Esophagus (tissue), 2 donors: Measurements from ENCODE around the gene SLCO4A1. TPM values are rescaled to one million over a fixed set of nuclear protein-coding genes. Genes with fewer than 3 reads are reported as not detected.

ENCODE experiments used
- H3K27ac ChIP-seq, 2 donors: one replicate each; pipeline ENCODE4 v1.5.1; 2013; ENCODE audit warnings: low read depth in 2 of 2, mild to moderate bottlenecking in 2 of 2, inconsistent platforms in 1 of 2, low read length in 1 of 2, moderate library complexity in 1 of 2
- H3K27me3 ChIP-seq, 2 donors: one replicate each; pipeline ENCODE4 v1.6.1; 2013; ENCODE audit warnings: low read length in 2 of 2, control low read depth in 1 of 2, mild to moderate bottlenecking in 1 of 2; ENCODE audit not compliant: insufficient read depth in 2 of 2, control insufficient read depth in 1 of 2
- H3K36me3 ChIP-seq, 2 donors: one replicate each; pipeline ENCODE4 v1.6.1; 2013; ENCODE audit warnings: low read length in 1 of 2; ENCODE audit not compliant: control insufficient read depth in 2 of 2, insufficient read depth in 2 of 2
- H3K4me1 ChIP-seq, 2 donors: one replicate each; pipeline ENCODE4 v1.6.1; 2013; ENCODE audit warnings: low read length in 1 of 2; ENCODE audit not compliant: control insufficient read depth in 2 of 2, insufficient read depth in 2 of 2
- H3K4me3 ChIP-seq, 2 donors: one replicate each; pipeline ENCODE4 v1.5.1; 2013; ENCODE audit warnings: low read length in 2 of 2, mild to moderate bottlenecking in 2 of 2, low read depth in 1 of 2, moderate library complexity in 1 of 2
- H3K9me3 ChIP-seq, 2 donors: one replicate each; pipeline ENCODE4 v1.6.1; 2013; ENCODE audit warnings: mild to moderate bottlenecking in 2 of 2, low read depth in 1 of 2, low read length in 1 of 2, moderate library complexity in 1 of 2; ENCODE audit not compliant: control insufficient read depth in 2 of 2, insufficient read depth in 1 of 2
- WGBS, 2 donors: extraction: QIAGEN DNeasy Blood & Tissue Kit; methylation state at CpG; one replicate each; pipeline ENCODE4 v1.1.7; 2013; 5-methylcytosine and 5-hydroxymethylcytosine counted together
- polyA plus RNA-seq, 2 donors: library from polyadenylated mRNA; stranded (reverse); fragments of 200-250 nt; gene quantifications; one replicate each; pipeline ENCODE4 v1.2.3, GENCODE V29; 2013
- donor health status: healthy with polysubstance abuse.
- donor health status: Bipolar disorder and iron deficiency.

Gene SLCO4A1
- polyA plus RNA-seq, 2 donors: 12.5 to 29.3 TPM

- peaks cover 0 to 1% of the 10 kb centered on the region in 2 donors for H3K9me3 ChIP-seq
- H3K27me3 ChIP-seq: peaks cover 3% of the 10 kb centered on the region in 2 donors
- no peak overlapping the region for H3K4me3 ChIP-seq
- H3K27ac ChIP-seq: no peak overlapping the region
- peaks cover 0 to 3% of the 10 kb centered on the region in 2 donors for H3K4me1 ChIP-seq
- H3K36me3 ChIP-seq: no peaks in the 10 kb centered on the region
- WGBS, 2 donors: 92 to 93% methylated on average over 10 of the region's 10 CpGs
Observed at GRCh38 chr20:62714006-62714405, 71.7 kb downstream of the SLCO4A1 start.

- H3K27me3 ChIP-seq: peaks cover 0 to 3% of the 10 kb centered on the region in 2 donors
- 90 to 92% methylated on average over 6 of the region's 6 CpGs for WGBS, 2 donors
- no peak overlapping the region for H3K27ac ChIP-seq
- H3K9me3 ChIP-seq: peaks cover 0 to 1% of the 10 kb centered on the region in 2 donors
- no peak overlapping the region for H3K4me3 ChIP-seq
- peaks cover 0 to 3% of the 10 kb centered on the region in 2 donors for H3K4me1 ChIP-seq
- no peaks in the 10 kb centered on the region for H3K36me3 ChIP-seq
Observed at GRCh38 chr20:62714799-62715198, 72.5 kb downstream of the SLCO4A1 start.

- H3K9me3 ChIP-seq: peaks cover 0 to 1% of the 10 kb centered on the region in 2 donors
- WGBS, 2 donors: 76 to 84% methylated on average over 10 of the region's 10 CpGs
- no peaks in the 10 kb centered on the region for H3K36me3 ChIP-seq
- H3K27me3 ChIP-seq: peaks cover 0 to 3% of the 10 kb centered on the region in 2 donors
- H3K4me1 ChIP-seq: peaks cover 0 to 3% of the 10 kb centered on the region in 2 donors
- H3K4me3 ChIP-seq: no peak overlapping the region
- no peak overlapping the region for H3K27ac ChIP-seq
Observed at GRCh38 chr20:62715201-62715600, 72.9 kb downstream of the SLCO4A1 start.

GRCh38 chr20:62716198-62716940 is 74.1 kb downstream of the SLCO4A1 start:
- Histone ChIP-seq H3K27ac (no peak overlapping the region), H3K9me3 (peaks cover 0 to 1% of the 10 kb centered on the region in 2 donors), H3K4me1 (peaks cover 0 to 3% of the 10 kb centered on the region in 2 donors), H3K27me3 (no peaks in the 10 kb centered on the region), H3K36me3 (no peaks in the 10 kb centered on the region), H3K4me3 (no peak overlapping the region)
- WGBS, 2 donors: 59 to 69% methylated on average over 30 of the region's 30 CpGs

GRCh38 chr20:62716941-62717310 is 74.6 kb downstream of the SLCO4A1 start:
- Histone ChIP-seq H3K36me3 (no peaks in the 10 kb centered on the region), H3K27me3 (no peaks in the 10 kb centered on the region), H3K9me3 (no peaks in the 10 kb centered on the region), H3K27ac (no peak overlapping the region), H3K4me1 (no peaks in the 10 kb centered on the region), H3K4me3 (no peak overlapping the region)
- WGBS, 2 donors: 84 to 88% methylated on average over 11 of the region's 11 CpGs

GRCh38 chr20:62717933-62718332 is 75.6 kb downstream of the SLCO4A1 start:
- H3K4me1 ChIP-seq: no peaks in the 10 kb centered on the region
- H3K36me3 ChIP-seq: no peaks in the 10 kb centered on the region
- H3K27me3 ChIP-seq: peaks cover 0 to 3% of the 10 kb centered on the region in 2 donors
- no peak overlapping the region for H3K27ac ChIP-seq
- WGBS, 2 donors: 52 to 54% methylated on average over 18 of the region's 18 CpGs
- H3K4me3 ChIP-seq: no peak overlapping the region
- H3K9me3 ChIP-seq: peaks cover 0 to 6% of the 10 kb centered on the region in 2 donors

- peaks cover 0 to 3% of the 10 kb centered on the region in 2 donors for H3K27me3 ChIP-seq
- 66 to 71% methylated on average over 12 of the region's 12 CpGs for WGBS, 2 donors
Observed at GRCh38 chr20:62718546-62718945, 76.2 kb downstream of the SLCO4A1 start.

GRCh38 chr20:62719250-62719935 is 77.1 kb downstream of the SLCO4A1 start:
- 79 to 81% methylated on average over 12 of the region's 12 CpGs for WGBS, 2 donors
- H3K27me3 ChIP-seq: peaks cover 0 to 3% of the 10 kb centered on the region in 2 donors

More at GRCh38 chr20:62718546-62718945, 76.2 kb downstream of the SLCO4A1 start:
- Histone ChIP-seq H3K4me3 (no peak overlapping the region), H3K4me1 (no peaks in the 10 kb centered on the region), H3K27ac (no peak overlapping the region), H3K36me3 (no peaks in the 10 kb centered on the region), H3K9me3 (peaks cover 0 to 6% of the 10 kb centered on the region in 2 donors)

More at GRCh38 chr20:62719250-62719935, 77.1 kb downstream of the SLCO4A1 start:
- Histone ChIP-seq H3K4me1 (no peaks in the 10 kb centered on the region), H3K27ac (no peak overlapping the region), H3K9me3 (peaks cover 0 to 6% of the 10 kb centered on the region in 2 donors), H3K4me3 (no peak overlapping the region), H3K36me3 (no peaks in the 10 kb centered on the region)
